K562 (cell line): Measurements from ENCODE around the gene NCAM2. TPM values are rescaled to one million over a fixed set of nuclear protein-coding genes. Genes with fewer than 3 reads are reported as not detected.

Experiments
- CTBP1 ChIP-seq: fragments of 450-650 bp; IDR thresholded peaks from 2 replicates; pipeline ENCODE4 v1.6.1; 2016; ENCODE audit warnings: borderline replicate concordance
- CXXC5 ChIP-seq: fragments of 250-450 bp; sonication (Bioruptor Pico); IDR thresholded peaks from 2 replicates; pipeline ENCODE4 v1.8.0; 2022; ENCODE audit warnings: inconsistent platforms, mild to moderate bottlenecking, moderate library complexity
- DDX20 ChIP-seq: fragments of 450-650 bp; IDR thresholded peaks from 2 replicates; pipeline ENCODE4 v1.6.1; 2016; ENCODE audit warnings: missing genetic modification characterization, low read depth, mild to moderate bottlenecking, missing compliant biosample characterization, moderate library complexity
- FOXK1 ChIP-seq: sonication (generic); formaldehyde crosslinking; IDR thresholded peaks from 2 replicates; pipeline ENCODE4 v1.8.0; 2022; ENCODE audit warnings: missing genetic modification reagents, mild to moderate bottlenecking, borderline replicate concordance
- IRF1 ChIP-seq: sonication (generic); formaldehyde crosslinking; IDR thresholded peaks from 2 replicates; pipeline ENCODE4 v1.8.0; 2022; ENCODE audit warnings: missing genetic modification reagents, mild to moderate bottlenecking, borderline replicate concordance
- IRF9 ChIP-seq: fragments of 450-650 bp; IDR thresholded peaks from 2 replicates; pipeline ENCODE4 v1.6.1; 2016; ENCODE audit warnings: missing biosample characterization, missing genetic modification characterization
- MCM5 ChIP-seq: fragments of 450-650 bp; IDR thresholded peaks from 2 replicates; pipeline ENCODE4 v1.6.1; 2016; ENCODE audit warnings: low read depth
- MCM7 ChIP-seq, 2 experiments: fragments of 450-650 bp; IDR thresholded peaks; 2 replicates each; pipeline ENCODE4 v1.6.1; 2016 to 2018
- MTA3 ChIP-seq: fragments of 450-650 bp; formaldehyde crosslinking; IDR thresholded peaks from 2 replicates; pipeline ENCODE4 v1.6.1; 2017; ENCODE audit warnings: mild to moderate bottlenecking, borderline replicate concordance
- MYBL2 ChIP-seq, 2 experiments: fragments of 450-650 bp in 1 of 2; sonication (generic) in 1 of 2; formaldehyde crosslinking in 1 of 2; IDR thresholded peaks; 2 replicates each; pipeline versions ENCODE4 v1.6.1 to v1.8.1; 2017 to 2022; ENCODE audit warnings: borderline replicate concordance in 1 of 2, inconsistent platforms in 1 of 2, low read depth in 1 of 2, mild to moderate bottlenecking in 1 of 2, missing genetic modification reagents in 1 of 2, moderate library complexity in 1 of 2
- NUFIP1 ChIP-seq: fragments of 450-650 bp; IDR thresholded peaks from 2 replicates; pipeline ENCODE4 v1.6.1; 2018; ENCODE audit not compliant: partially characterized antibody
- OTX1 ChIP-seq: fragments of 450-650 bp; formaldehyde crosslinking; IDR thresholded peaks from 2 replicates; pipeline ENCODE4 v1.4.0; 2022; ENCODE audit warnings: mild to moderate bottlenecking
- PHB2 ChIP-seq: fragments of 450-650 bp; IDR thresholded peaks from 2 replicates; pipeline ENCODE4 v1.6.1; 2017; ENCODE audit warnings: low read depth
- RHOXF2B ChIP-seq: fragments of 250-450 bp; sonication (Bioruptor Pico); conservative IDR thresholded peaks from 2 replicates; pipeline ENCODE4 v1.5.1; 2021
- SMARCC2 ChIP-seq: fragments of 450-650 bp; IDR thresholded peaks from 2 replicates; pipeline ENCODE4 v1.6.1; 2017; ENCODE audit warnings: antibody characterized with exemption, moderate library complexity, mild to moderate bottlenecking, low read depth
- TAF7 ChIP-seq: fragments of 450-650 bp; IDR thresholded peaks from 2 replicates; pipeline ENCODE4 v1.6.1; 2016; ENCODE audit warnings: missing genetic modification characterization, missing compliant biosample characterization
- TAL1 ChIP-seq: fragments of 450-650 bp; IDR thresholded peaks from 2 replicates; pipeline ENCODE4 v1.6.1; 2016; ENCODE audit warnings: mild to moderate bottlenecking
- TRIM24 ChIP-seq, 2 experiments: fragments of 450-650 bp; IDR thresholded peaks; 2 replicates each; pipeline ENCODE4 v1.6.1; 2016
- TSC22D4 ChIP-seq: fragments of 450-650 bp; IDR thresholded peaks from 2 replicates; pipeline ENCODE4 v1.6.1; 2016; ENCODE audit warnings: missing genetic modification characterization, missing biosample characterization, control low read depth
- ZFP30 ChIP-seq: fragments of 250-450 bp; sonication (Bioruptor Pico); IDR thresholded peaks from 2 replicates; pipeline ENCODE4 v1.8.0; 2022; ENCODE audit warnings: moderate library complexity, mild to moderate bottlenecking, inconsistent platforms, borderline replicate concordance
- ZNF282 ChIP-seq: sonication (generic); formaldehyde crosslinking; IDR thresholded peaks from 2 replicates; pipeline ENCODE4 v1.8.1; 2023; ENCODE audit warnings: missing genetic modification reagents
- ZNF354B ChIP-seq: fragments of 250-450 bp; sonication (Bioruptor Pico); IDR thresholded peaks from 2 replicates; pipeline ENCODE4 v1.4.0; 2020
- ZNF584 ChIP-seq: fragments of 200-800 bp; sonication (Bioruptor generic); IDR thresholded peaks from 2 replicates; pipeline ENCODE4 v1.6.1; 2016; ENCODE audit warnings: low read depth, mild to moderate bottlenecking, missing genetic modification characterization, missing compliant biosample characterization
- ZNF696 ChIP-seq: fragments of 250-450 bp; sonication (Bioruptor Pico); conservative IDR thresholded peaks from 2 replicates; pipeline ENCODE4 v1.4.0; 2020; ENCODE audit warnings: mild to moderate bottlenecking, moderate library complexity
- polyA plus RNA-seq, 8 experiments: library from polyadenylated mRNA; depleted of rRNA in 4 of 8; stranded (reverse) in 5 of 8; unstranded in 3 of 8; fragments of >200 nt; fragmentation: Nextera tagmentation in 2 of 8; fragmentation: Illumina TruSeq in 1 of 8; extraction: Ambion mirVana in 2 of 8; extraction: Trizol in 1 of 8; gene quantifications; 2 replicates each; pipeline versions ENCODE4 v1.2.1 to v1.2.3, GENCODE V29; 2011 to 2014; ENCODE audit warnings: inconsistent platforms in 1 of 8, missing spikeins in 1 of 8
- total RNA-seq, 7 experiments: library from RNA; depleted of rRNA in 6 of 7; stranded (reverse); fragments of >200 nt in 6 of 7; fragmentation: Illumina TruSeq in 2 of 7; extraction: Trizol in 2 of 7; gene quantifications; 2 replicates each; pipeline versions ENCODE4 v1.2.1 to v1.2.3, GENCODE V29; 2011 to 2021; ENCODE audit warnings: low replicate concordance in 1 of 7
- TF ChIP-seq, protein P1 (sequence below): sonication (generic); formaldehyde crosslinking; IDR thresholded peaks from 2 replicates; pipeline ENCODE4 v1.8.1; 2023; ENCODE audit warnings: mild to moderate bottlenecking, missing genetic modification reagents
- TF ChIP-seq, protein P2 (sequence below): fragments of 450-650 bp; IDR thresholded peaks from one replicate; pipeline ENCODE4 v1.6.1; 2018; ENCODE audit warnings: mild to moderate bottlenecking, moderate library complexity; ENCODE audit not compliant: partially characterized antibody
- TF ChIP-seq, protein P3 (sequence below): fragments of 250-450 bp; sonication (Bioruptor Pico); IDR thresholded peaks from 2 replicates; pipeline ENCODE4 v1.8.0; 2021; ENCODE audit warnings: moderate library complexity, mild to moderate bottlenecking, inconsistent platforms

Gene NCAM2
- total and polyA plus RNA-seq, 9 of the 15 experiments (the other 6 are each of a cell fraction or from before 2014, with no cell fraction given): 14.0 to 58.2 (median 27.8) TPM

DNA sequence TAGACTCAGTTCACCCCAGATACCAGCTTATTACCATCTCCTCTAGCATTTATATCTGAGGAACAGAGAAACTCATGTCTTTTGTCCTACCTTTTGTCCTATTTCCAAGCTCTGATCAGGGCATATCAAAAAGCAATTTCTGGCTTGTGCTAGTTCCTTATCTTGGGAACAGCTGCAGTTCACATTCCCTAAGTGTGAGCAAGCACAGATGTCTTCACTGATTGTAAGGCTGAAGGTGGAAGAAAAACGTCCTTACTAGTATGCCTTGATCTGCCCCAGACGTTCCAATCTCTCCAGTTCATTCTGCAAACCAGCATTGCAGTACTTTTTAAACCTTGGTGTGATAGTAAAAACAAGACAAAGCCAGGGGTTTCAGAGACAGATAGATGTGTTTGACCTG lies 139.8 kb downstream of the NCAM2 start (continued):
- TF ChIP-seq, protein P1, sequence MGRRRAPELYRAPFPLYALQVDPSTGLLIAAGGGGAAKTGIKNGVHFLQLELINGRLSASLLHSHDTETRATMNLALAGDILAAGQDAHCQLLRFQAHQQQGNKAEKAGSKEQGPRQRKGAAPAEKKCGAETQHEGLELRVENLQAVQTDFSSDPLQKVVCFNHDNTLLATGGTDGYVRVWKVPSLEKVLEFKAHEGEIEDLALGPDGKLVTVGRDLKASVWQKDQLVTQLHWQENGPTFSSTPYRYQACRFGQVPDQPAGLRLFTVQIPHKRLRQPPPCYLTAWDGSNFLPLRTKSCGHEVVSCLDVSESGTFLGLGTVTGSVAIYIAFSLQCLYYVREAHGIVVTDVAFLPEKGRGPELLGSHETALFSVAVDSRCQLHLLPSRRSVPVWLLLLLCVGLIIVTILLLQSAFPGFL: no peak
- TF ChIP-seq ZNF354B (CRISPR knock-in tag): no peak
- TF ChIP-seq NUFIP1: no peak
- TF ChIP-seq, protein P2, sequence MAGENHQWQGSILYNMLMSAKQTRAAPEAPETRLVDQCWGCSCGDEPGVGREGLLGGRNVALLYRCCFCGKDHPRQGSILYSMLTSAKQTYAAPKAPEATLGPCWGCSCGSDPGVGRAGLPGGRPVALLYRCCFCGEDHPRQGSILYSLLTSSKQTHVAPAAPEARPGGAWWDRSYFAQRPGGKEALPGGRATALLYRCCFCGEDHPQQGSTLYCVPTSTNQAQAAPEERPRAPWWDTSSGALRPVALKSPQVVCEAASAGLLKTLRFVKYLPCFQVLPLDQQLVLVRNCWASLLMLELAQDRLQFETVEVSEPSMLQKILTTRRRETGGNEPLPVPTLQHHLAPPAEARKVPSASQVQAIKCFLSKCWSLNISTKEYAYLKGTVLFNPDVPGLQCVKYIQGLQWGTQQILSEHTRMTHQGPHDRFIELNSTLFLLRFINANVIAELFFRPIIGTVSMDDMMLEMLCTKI: no peak
- no peak for TF ChIP-seq PHB2
- TF ChIP-seq TSC22D4 (tag): no peak
- no peak for TF ChIP-seq SMARCC2
- no peak for TF ChIP-seq IRF9 (tag)
- no peak for TF ChIP-seq RHOXF2B (CRISPR knock-in tag)
- TF ChIP-seq MCM7 (IDR thresholded peaks at IDR 0.05): no peak
- TF ChIP-seq MYBL2 (IDR thresholded peaks at IDR 0.05; ENCODE audit: low read depth): no peak
- no peak for TF ChIP-seq MYBL2 (CRISPR knock-in tag; IDR thresholded peaks at IDR 0.05; ENCODE audit: borderline replicate concordance)
- TF ChIP-seq, protein P3, sequence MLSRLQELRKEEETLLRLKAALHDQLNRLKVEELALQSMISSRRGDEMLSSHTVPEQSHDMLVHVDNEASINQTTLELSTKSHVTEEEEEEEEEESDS: no peak
- no peak for TF ChIP-seq IRF1 (CRISPR knock-in tag)
- no peak for TF ChIP-seq ZNF696 (CRISPR knock-in tag)
- TF ChIP-seq TAL1: peak; percentile 66
- no peak for TF ChIP-seq OTX1 (CRISPR knock-in tag)
- no peak for TF ChIP-seq ZNF282 (CRISPR knock-in tag)
- TF ChIP-seq MTA3: no peak
- no peak for TF ChIP-seq TAF7 (tag)
- TF ChIP-seq CTBP1: no peak
- TF ChIP-seq MCM5: no peak
- TF ChIP-seq CXXC5: no peak
- TF ChIP-seq ZFP30 (CRISPR knock-in tag): no peak
- no peak for TF ChIP-seq ZNF584 (CRISPR knock-in tag)
- no peak for TF ChIP-seq DDX20
- TF ChIP-seq FOXK1 (CRISPR knock-in tag): no peak
- peak in 1 of 2 experiments; percentile 24; a peak in 1 of 4 replicates for TF ChIP-seq TRIM24 (IDR thresholded peaks at IDR 0.05)
